ENCODE data around the gene FRMD3. TPM values are rescaled to one million over a fixed set of nuclear protein-coding genes. Genes with fewer than 3 reads are reported as not detected.

Gene FRMD3
- total and polyA plus RNA-seq, 8 donors, result 0.87 to 2.6 (median 1.5) TPM

DNA sequence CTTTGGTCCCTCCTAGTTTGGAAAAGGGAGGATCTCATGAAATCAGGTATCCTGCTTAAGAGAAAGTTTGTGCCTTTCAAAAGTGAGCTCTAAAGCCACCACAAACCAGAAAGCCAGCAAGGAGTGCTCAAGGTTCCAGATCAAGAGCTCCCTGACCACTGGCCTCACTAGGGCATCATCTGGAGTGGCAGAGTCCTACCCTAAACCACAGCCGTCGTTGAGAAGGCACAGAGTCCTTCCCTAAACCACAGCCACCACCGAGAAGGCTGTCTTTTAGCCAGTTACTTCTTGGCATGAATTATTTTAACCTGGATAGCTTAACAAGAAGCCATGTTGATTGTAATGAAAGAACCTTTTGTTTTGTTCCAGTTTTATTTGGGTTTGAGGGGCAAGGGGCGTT is 102.9 kb downstream of the FRMD3 start:
- H3K27ac ChIP-seq, result no peak overlapping the region
- no peaks in the 10 kb centered on the region for H3K36me3 ChIP-seq
- DNase-seq (no peak), FAIRE-seq (no peak), ATAC-seq (no peak)
- whole genome bisulfite sequencing, 2 donors, result 82 to 85% methylated on average over 4 of the region's 4 CpGs
- H3K9me3 ChIP-seq, result no peaks in the 10 kb centered on the region
- H3K4me1 ChIP-seq, result peaks cover 17 to 25% (median 21%) of the 10 kb centered on the region in 3 donors
- intact Hi-C loops (cut with DNase I), result no loop called here
- no peaks in the 10 kb centered on the region for H3K27me3 ChIP-seq
- TF ChIP-seq, protein P1, sequence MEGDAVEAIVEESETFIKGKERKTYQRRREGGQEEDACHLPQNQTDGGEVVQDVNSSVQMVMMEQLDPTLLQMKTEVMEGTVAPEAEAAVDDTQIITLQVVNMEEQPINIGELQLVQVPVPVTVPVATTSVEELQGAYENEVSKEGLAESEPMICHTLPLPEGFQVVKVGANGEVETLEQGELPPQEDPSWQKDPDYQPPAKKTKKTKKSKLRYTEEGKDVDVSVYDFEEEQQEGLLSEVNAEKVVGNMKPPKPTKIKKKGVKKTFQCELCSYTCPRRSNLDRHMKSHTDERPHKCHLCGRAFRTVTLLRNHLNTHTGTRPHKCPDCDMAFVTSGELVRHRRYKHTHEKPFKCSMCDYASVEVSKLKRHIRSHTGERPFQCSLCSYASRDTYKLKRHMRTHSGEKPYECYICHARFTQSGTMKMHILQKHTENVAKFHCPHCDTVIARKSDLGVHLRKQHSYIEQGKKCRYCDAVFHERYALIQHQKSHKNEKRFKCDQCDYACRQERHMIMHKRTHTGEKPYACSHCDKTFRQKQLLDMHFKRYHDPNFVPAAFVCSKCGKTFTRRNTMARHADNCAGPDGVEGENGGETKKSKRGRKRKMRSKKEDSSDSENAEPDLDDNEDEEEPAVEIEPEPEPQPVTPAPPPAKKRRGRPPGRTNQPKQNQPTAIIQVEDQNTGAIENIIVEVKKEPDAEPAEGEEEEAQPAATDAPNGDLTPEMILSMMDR (IDR thresholded peaks at IDR 0.05), result no peak
- H3K4me3 ChIP-seq, result no peak overlapping the region

DNA sequence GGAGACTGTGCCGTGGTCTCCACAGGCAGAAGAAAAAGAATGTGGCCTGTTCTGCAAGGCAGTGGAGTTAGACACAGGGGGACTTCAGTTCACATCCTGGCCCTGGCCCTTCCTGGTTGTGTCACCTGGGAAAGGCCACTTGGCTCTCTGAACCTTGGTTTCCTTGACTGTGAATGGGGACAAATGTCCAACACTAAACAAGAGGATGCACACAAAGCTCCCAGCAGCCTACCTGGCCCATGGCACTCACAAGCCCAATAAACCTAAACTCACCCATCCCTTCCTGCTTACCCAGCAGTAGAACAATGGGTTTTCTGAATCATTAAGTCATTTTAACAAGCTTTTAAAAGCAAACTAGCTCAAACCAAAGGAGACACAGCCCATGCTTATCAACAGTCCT is 103.9 kb downstream of the FRMD3 start:
- no peak overlapping the region for H3K4me3 ChIP-seq
- DNase-seq (no peak), FAIRE-seq (no peak), ATAC-seq (no peak)
- 97 to 100% methylated on average over 1 of the region's 1 CpG for WGBS, 2 donors
- TF ChIP-seq, protein P1 (IDR thresholded peaks at IDR 0.05), result no peak
- intact Hi-C loops (cut with DNase I), result no loop called here
- no peak overlapping the region for H3K27ac ChIP-seq
- no peaks in the 10 kb centered on the region for H3K36me3 ChIP-seq
- H3K4me1 ChIP-seq, result peaks cover 17 to 27% (median 24%) of the 10 kb centered on the region in 3 donors
- no peaks in the 10 kb centered on the region for H3K9me3 ChIP-seq
- no peaks in the 10 kb centered on the region for H3K27me3 ChIP-seq

- TF ChIP-seq, protein P1 (IDR thresholded peaks at IDR 0.05), result no peak
- Histone ChIP-seq H3K9me3 (no peaks in the 10 kb centered on the region), H3K4me1 (peaks cover 17 to 31% (median 24%) of the 10 kb centered on the region in 3 donors), H3K27ac (no peak overlapping the region), H3K36me3 (no peaks in the 10 kb centered on the region), H3K4me3 (no peak overlapping the region), H3K27me3 (no peaks in the 10 kb centered on the region)
- FAIRE-seq, result no peak
- WGBS, 2 donors, result 96 to 100% methylated on average over 1 of the region's 1 CpG
- intact Hi-C loops (cut with DNase I), result no loop called here
- no peak for ATAC-seq
- DNase-seq, result no peak
These were observed 104.4 kb downstream of the FRMD3 start for GRCh38 chr9:83433846-83434245.

DNA sequence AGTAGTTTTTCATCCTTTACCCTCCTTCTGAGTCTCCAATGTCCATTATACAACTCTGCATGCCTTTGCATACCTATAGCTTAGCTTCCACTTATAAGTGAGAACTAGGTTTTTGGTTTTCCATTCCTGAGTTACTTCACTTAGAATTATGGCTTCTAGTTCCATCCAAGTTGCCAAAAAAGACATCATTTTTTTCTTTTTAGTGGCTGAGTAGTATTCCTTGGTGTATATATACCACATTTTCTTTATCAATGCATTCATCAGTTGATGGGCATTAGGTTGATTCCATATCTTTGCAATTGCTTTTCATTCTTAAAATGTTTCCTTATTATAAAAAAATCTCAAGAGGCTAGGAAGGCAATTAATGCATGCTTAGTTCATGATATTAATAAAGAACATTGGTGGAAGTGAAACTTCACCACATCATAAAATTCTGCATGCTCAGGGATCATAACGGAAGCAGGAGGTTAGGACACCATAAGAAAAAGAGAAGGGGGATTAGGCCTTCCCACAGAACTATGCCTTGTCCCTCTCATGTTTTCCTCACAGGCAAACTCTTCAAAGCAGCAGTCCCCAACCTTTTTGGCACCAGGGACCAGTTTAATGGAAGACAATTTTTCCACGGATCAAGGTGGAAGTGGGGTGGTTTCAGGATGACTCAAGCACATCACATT is 105.2 kb downstream of the FRMD3 start:
- Histone ChIP-seq H3K27me3 (no peaks in the 10 kb centered on the region), H3K4me3 (no peak overlapping the region), H3K27ac (peak overlapping the region in 3 of 4 donors; percentile 31 to 80 (median 41)), H3K4me1 (peaks cover 17 to 31% (median 24%) of the 10 kb centered on the region in 3 donors), H3K9me3 (no peaks in the 10 kb centered on the region), H3K36me3 (no peaks in the 10 kb centered on the region)
- FAIRE-seq (no peak), DNase-seq (no peak), ATAC-seq (no peak)
- WGBS, 2 donors, result 85 to 95% methylated on average over 2 of the region's 2 CpGs
- TF ChIP-seq, protein P1 (IDR thresholded peaks at IDR 0.05), result no peak
- intact Hi-C loops (cut with DNase I), result no loop called here

DNA sequence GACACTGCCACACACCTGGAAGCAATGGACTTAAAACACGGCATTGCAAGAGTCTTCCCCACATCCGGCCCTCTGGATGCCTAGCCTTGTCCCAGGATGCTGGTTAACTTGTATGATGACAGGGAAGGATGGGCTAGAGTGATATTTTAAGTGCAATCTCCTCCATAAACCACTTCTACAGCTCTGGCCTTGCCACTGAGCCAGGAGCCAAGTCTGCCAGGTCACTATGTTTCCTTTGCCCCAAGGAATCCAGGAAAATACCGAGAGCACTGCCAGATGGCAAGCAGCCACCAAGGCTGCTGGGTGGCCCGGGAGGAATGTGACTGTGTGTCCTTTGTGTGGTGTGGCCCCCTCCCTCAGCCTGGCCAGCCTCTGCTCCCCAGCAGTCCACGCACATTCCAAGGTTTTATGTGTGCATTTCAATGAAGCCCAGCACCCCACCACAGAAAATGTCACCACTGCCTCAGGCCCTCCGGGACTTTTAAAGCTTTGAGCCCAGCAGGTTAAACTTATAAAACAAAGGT is 106.0 kb downstream of the FRMD3 start:
- Histone ChIP-seq H3K27ac (peak overlapping the region; percentile 41 to 80 (median 54)), H3K9me3 (no peaks in the 10 kb centered on the region), H3K27me3 (no peaks in the 10 kb centered on the region), H3K36me3 (no peaks in the 10 kb centered on the region), H3K4me3 (no peak overlapping the region), H3K4me1 (peaks cover 17 to 31% (median 24%) of the 10 kb centered on the region in 3 donors)
- WGBS, 2 donors, result 7 to 9% methylated on average over 6 of the region's 6 CpGs
- TF ChIP-seq, protein P1 (IDR thresholded peaks at IDR 0.05), result no peak
- FAIRE-seq, result no peak
- DNase-seq, result peak; percentile 84 to 94 (median 92)
- peak; percentile 92 to 96 (median 96) for ATAC-seq
- intact Hi-C loops (cut with DNase I), result no loop called here
